ENCODE results near the gene NDUFA13. TPM values are rescaled to one million over a fixed set of nuclear protein-coding genes. Genes with fewer than 3 reads are reported as not detected.

The NDUFA13 gene
- total RNA-seq, 1 experiment from 2014 or later, result 339 TPM

DNA sequence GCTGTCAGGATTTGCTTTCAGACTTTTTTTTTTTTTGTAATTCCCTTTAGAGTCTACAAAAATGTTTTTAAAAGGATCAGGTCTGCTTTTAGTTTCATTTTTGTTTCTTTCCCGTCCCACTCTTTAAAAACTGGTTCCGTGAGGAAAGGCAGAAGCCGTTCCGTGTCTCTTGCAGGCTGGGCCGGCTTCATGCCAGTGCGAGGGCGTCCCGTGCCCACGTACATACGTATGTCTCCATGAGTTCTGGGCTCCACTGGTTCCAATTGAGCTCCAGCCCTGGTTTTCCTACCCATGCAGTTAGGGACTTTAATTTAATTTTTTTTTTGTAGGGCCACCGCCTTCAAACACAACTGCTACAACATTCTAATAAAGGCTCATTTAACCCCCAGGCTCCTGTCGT is 9.4 kb upstream of the NDUFA13 start:
- Histone ChIP-seq H3K9me3 (ENCODE audit: control insufficient read depth in 1 of 2, insufficient read depth in 1 of 2, low read depth in 1 of 2, low read length in 2 of 2) (no peaks in the 10 kb centered on the region), H4K20me1 (ENCODE audit: insufficient read depth) (no peaks in the 10 kb centered on the region), H2AFZ (ENCODE audit: low read depth, low read length, poor library complexity, severe bottlenecking) (no peak overlapping the region), H3K4me1 (ENCODE audit: control insufficient read depth in 1 of 2, insufficient read depth in 2 of 2, low read length in 2 of 2) (no peaks in the 10 kb centered on the region), H3K9me2 (ENCODE audit: insufficient read depth) (no peaks in the 10 kb centered on the region), H3K27me3 (ENCODE audit: insufficient read depth, low read length) (no peaks in the 10 kb centered on the region), H3K27ac (ENCODE audit: low read depth, low read length) (no peak overlapping the region), H3K4me3 (replicated peaks in 1 of 2; ENCODE audit: low read depth in 1 of 2, low read length in 2 of 2) (no peak overlapping the region), H3K4me2 (ENCODE audit: low read length) (no peak overlapping the region), H3K36me3 (ENCODE audit: control insufficient read depth in 1 of 2, insufficient read depth in 2 of 2, low read length in 2 of 2) (peaks cover 12 to 29% of the 10 kb centered on the region in 2 experiments; a peak in 3 of 4 replicates), H3K79me2 (ENCODE audit: insufficient read depth, low read length) (no peaks in the 10 kb centered on the region), H3K9ac (ENCODE audit: low read length) (no peak overlapping the region)
- ATAC-seq (no peak), DNase-seq (ENCODE audit: low read depth, low spot score) (no peak)
- RAD21 ChIA-PET (ENCODE audit: low non-redundant PET in 1 of 2, low total read pairs in 2 of 2, uncharacterized antibody in 2 of 2, unreplicated experiment in 2 of 2), result no interaction called here
- CTCF ChIA-PET, result no interaction called here
- POLR2A ChIA-PET, result no interaction called here
- intact Hi-C loops (cut with micrococcal nuclease), result no loop called here
- TSS peak; percentile 26 for BruUV-seq (replicated peaks)
- TF ChIP-seq JUND (IDR thresholded peaks at IDR 0.05) (no peak), SIN3A (IDR thresholded peaks at IDR 0.05; ENCODE audit: low read depth) (no peak), CBX3 (IDR thresholded peaks at IDR 0.05; ENCODE audit: low read depth) (no peak), EZH2 (IDR thresholded peaks at IDR 0.05) (no peak), FOSL1 (IDR thresholded peaks at IDR 0.05; ENCODE audit: low read depth) (no peak), ELF1 (IDR thresholded peaks at IDR 0.05; ENCODE audit: borderline replicate concordance, low read depth) (no peak), TCF7L2 (IDR thresholded peaks at IDR 0.05; ENCODE audit: borderline replicate concordance, extremely low read depth, insufficient read depth, insufficient read length) (no peak), ZFX (IDR thresholded peaks at IDR 0.05) (no peak), CEBPB (IDR thresholded peaks at IDR 0.05; ENCODE audit: low read depth) (no peak), YY1 (IDR thresholded peaks at IDR 0.05; ENCODE audit: extremely low read depth, insufficient replicate concordance, low read depth, low read length) (no peak)
- TF ChIP-seq, protein P1, sequence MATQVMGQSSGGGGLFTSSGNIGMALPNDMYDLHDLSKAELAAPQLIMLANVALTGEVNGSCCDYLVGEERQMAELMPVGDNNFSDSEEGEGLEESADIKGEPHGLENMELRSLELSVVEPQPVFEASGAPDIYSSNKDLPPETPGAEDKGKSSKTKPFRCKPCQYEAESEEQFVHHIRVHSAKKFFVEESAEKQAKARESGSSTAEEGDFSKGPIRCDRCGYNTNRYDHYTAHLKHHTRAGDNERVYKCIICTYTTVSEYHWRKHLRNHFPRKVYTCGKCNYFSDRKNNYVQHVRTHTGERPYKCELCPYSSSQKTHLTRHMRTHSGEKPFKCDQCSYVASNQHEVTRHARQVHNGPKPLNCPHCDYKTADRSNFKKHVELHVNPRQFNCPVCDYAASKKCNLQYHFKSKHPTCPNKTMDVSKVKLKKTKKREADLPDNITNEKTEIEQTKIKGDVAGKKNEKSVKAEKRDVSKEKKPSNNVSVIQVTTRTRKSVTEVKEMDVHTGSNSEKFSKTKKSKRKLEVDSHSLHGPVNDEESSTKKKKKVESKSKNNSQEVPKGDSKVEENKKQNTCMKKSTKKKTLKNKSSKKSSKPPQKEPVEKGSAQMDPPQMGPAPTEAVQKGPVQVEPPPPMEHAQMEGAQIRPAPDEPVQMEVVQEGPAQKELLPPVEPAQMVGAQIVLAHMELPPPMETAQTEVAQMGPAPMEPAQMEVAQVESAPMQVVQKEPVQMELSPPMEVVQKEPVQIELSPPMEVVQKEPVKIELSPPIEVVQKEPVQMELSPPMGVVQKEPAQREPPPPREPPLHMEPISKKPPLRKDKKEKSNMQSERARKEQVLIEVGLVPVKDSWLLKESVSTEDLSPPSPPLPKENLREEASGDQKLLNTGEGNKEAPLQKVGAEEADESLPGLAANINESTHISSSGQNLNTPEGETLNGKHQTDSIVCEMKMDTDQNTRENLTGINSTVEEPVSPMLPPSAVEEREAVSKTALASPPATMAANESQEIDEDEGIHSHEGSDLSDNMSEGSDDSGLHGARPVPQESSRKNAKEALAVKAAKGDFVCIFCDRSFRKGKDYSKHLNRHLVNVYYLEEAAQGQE (IDR thresholded peaks at IDR 0.05; ENCODE audit: low read depth), result no peak
- TF ChIP-seq, protein P2, sequence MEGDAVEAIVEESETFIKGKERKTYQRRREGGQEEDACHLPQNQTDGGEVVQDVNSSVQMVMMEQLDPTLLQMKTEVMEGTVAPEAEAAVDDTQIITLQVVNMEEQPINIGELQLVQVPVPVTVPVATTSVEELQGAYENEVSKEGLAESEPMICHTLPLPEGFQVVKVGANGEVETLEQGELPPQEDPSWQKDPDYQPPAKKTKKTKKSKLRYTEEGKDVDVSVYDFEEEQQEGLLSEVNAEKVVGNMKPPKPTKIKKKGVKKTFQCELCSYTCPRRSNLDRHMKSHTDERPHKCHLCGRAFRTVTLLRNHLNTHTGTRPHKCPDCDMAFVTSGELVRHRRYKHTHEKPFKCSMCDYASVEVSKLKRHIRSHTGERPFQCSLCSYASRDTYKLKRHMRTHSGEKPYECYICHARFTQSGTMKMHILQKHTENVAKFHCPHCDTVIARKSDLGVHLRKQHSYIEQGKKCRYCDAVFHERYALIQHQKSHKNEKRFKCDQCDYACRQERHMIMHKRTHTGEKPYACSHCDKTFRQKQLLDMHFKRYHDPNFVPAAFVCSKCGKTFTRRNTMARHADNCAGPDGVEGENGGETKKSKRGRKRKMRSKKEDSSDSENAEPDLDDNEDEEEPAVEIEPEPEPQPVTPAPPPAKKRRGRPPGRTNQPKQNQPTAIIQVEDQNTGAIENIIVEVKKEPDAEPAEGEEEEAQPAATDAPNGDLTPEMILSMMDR (IDR thresholded peaks at IDR 0.05 in 2 of 3, conservative IDR thresholded peaks at IDR 0.05 in 1 of 3; ENCODE audit: borderline replicate concordance in 1 of 3, insufficient read depth in 1 of 3, low read depth in 2 of 3, low read length in 2 of 3), result no peak

Measured in HCT116 (cell line).